ENCODE results near the gene MTHFSD.

MTHFSD gene

GRCh38 chr16:86553356-86553755 lies 1.7 kb downstream of the MTHFSD start:
- DNase-seq (ENCODE audit: low read depth in 1 of 2, low spot score in 1 of 2): no peak

DNA sequence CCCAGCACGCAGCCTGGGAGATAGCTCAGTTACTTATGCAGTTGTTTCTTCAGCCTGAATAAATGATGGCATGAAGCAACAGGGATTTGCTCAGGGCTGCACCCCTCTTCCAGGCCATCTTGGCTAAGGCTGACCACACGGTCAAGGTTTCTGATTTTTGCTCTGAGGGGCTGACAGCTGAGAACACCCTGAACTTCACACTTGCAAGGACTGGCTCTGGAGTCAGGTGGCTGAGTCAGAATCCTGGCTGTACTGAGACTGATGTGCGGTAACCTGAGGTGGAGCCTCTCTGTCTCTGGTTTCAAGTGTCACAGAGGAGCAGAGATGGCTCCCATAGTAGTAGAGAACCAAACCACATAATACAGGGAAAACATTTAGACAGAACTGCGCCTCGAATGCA lies 4.8 kb downstream of the MTHFSD start:
- no peak for DNase-seq (ENCODE audit: low read depth in 1 of 2, low spot score in 1 of 2)

DNA sequence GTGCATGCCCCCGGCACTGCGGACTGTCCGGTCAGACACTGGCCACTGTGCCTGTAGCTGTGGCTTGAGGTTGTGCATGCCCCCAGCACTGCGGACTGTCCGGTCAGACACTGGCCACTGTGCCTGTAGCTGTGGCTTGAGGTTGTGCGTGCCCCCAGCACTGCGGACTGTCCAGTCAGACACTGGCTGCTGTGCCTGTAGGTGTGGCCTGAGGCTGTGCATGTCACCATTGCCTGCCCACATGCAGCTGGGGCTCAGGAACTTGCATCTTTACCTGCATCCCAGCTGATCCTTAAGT lies 5.2 kb downstream of the MTHFSD start:
- DNase-seq (ENCODE audit: low read depth in 1 of 2, low spot score in 1 of 2): no peak

DNA sequence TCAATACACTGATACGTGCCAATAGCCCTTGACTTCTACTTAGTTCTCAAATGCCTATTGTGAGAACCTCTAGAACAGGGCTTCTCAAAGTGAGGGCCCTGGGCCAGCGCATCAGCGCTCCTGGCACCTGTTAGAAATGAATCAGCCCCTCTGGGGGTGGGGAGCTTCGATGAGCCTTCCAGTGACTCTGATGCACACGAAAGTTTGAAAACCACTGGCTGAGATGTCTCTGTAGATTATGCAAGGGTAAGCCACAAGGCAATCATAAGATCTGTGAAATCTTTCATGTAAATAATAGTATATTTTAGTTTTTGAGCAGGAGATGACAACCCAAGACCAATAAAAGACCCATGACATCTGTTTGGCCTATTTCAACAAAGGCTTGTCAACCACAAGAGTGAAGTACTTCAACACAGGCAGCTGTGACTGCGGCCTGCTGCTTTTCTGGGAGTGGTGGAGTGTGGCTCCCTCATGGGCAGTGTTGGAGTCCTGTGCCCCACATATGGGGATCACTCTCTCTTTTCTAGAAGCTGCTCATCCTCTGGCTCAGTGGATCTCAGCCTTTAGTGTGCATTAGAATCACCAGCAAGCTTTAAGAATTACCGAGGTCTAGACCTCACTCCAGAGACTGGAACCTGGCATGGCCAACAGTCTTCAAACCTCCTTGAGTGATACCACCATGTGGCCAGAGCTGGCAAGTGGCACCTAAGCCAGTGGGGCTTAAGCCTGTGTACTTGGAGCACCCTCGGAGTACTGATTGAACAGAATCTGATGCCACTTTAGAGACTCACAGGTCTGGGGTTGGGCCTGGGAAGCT lies 5.8 kb downstream of the MTHFSD start:
- no peak for DNase-seq (ENCODE audit: low read depth in 1 of 2, low spot score in 1 of 2)

- DNase-seq (ENCODE audit: low read depth in 1 of 2, low spot score in 1 of 2): no peak
Observed at GRCh38 chr16:86547286-86547685, 7.7 kb downstream of the MTHFSD start.

- no peak for DNase-seq (ENCODE audit: low read depth in 1 of 2, low spot score in 1 of 2)
Observed at GRCh38 chr16:86546638-86547013, 8.4 kb downstream of the MTHFSD start.

DNA sequence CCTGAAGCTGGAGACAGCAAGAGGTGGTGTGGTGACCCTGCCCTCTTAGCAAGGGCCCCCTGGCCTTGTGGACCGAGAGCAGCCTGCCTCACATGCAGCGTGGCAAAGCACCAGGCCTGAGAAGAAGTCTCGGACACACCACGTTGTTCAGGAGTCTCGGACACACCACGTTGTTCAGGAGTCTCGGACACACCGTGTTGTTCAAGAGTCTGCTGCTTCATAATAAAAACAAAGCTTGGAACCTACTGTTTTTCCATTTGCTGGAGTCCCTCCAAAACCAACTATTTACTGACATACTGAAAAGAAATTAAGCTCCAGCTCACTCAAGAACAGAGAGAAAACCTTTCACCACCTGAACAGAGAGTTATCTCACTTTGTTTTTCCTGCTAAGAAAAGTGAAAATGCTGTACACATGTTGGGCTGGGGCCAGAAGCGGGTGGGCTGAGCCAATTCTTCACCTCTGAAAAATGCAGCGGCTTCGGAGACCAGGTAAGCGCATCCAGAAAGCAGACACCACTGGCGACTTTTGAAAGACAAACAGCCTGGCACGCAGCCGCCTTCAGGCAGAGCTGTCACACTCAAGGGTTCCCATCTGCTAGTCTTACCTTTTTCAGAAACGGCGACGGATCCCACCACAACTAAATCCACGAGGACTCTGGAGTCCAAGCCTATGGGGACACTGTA lies 8.9 kb downstream of the MTHFSD start:
- DNase-seq (ENCODE audit: low read depth in 1 of 2, low spot score in 1 of 2): no peak

GRCh38 chr16:86545481-86545880 lies 9.6 kb downstream of the MTHFSD start:
- no peak for DNase-seq (ENCODE audit: low read depth in 1 of 2, low spot score in 1 of 2)

- DNase-seq (ENCODE audit: low read depth in 1 of 2, low spot score in 1 of 2): no peak
Observed at GRCh38 chr16:86542756-86543750, 12.0 kb downstream of the MTHFSD start.

DNA sequence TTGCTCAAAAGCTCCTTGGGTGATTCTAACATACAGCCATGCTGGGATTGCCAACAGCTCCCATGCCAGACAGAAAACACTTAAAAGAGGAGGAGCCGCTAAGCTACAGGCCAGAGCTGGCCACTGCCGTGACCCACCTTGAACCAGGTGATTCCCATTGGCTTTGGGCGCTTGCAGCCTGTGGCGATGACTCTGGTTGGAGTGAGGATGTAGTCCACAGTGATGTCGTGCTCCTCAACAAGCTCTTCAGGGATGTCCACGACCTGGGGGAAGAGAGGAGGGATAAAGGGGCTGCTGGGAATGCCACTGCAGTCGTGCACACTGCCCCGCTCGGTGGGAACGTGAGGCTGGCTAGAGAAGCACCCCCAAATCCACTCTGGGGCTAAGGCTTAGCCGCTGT lies 13.5 kb downstream of the MTHFSD start:
- no peak for DNase-seq (ENCODE audit: low read depth in 1 of 2, low spot score in 1 of 2)

DNA sequence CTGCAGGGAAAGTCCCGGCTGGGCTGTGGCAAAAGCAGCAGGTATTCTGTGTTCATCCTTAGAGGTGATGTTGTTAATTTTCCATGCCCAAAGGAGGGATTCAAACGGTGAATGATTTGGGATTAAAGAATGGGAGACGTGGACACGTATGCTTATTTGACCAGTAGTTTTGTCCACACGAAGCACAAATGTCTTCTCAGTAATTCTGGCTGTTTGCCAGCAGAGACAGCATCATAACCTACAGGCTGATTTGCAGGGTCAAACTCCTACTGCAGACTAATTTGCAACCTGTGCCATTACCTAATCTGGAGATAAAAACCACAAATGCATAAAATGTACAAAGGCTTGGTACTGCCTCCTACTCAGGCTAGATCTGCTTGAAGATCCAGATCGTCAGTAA lies 14.1 kb downstream of the MTHFSD start:
- no peak for DNase-seq (ENCODE audit: low read depth in 1 of 2, low spot score in 1 of 2)

DNA sequence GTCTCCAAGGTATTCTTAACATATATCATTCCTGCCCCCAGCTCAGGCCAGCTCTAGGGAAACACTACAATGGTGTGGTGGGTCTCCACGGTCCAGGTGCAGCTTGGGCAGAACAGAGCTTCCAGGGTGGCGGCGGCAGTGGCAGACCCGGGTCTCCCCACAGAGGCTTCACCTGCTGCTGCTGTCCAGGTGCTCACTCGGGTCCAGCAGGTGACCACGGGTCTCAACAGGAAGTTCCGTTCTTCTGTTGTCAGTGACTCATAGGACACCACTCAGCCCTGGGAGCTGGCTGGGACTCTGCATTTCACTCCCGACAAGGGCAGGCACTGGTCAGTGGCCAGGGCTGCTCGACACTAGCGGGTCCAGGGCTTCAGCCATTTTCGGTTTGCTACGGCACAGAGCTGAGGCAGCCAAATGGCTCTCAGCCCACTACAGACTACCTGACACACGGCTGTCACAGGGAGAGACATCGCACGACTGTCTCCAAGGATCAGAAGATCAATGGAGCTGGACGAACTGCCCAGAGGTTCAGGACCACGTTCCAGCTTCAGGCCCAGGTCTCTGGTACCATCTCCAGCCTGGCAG lies 16.7 kb downstream of the MTHFSD start:
- no peak for DNase-seq (ENCODE audit: low read depth in 1 of 2, low spot score in 1 of 2)

DNA sequence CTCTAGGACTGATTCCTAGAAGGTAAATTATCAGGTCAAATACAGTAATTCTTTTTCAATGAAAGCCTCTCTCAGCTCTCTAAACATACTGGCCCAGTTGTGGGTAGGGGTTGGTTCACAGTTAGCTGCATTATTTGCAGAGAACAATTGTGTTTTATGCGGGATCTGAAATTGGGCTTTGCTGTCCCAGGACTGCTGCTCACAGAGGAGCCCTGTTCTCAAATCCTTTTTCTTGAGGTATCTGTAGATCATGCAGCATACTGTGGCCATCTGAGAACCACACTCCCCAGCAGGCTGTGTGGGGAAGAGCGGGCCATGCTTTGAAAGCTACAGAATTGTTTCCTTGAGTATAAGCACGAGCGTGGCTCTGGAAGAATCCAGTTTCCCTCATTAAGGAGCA lies 17.5 kb downstream of the MTHFSD start:
- DNase-seq (ENCODE audit: low read depth in 1 of 2, low spot score in 1 of 2): no peak

GRCh38 chr16:86536621-86537020 lies 18.4 kb downstream of the MTHFSD start:
- DNase-seq (ENCODE audit: low read depth in 1 of 2, low spot score in 1 of 2): no peak

GRCh38 chr16:86534779-86535615 lies 20.0 kb downstream of the MTHFSD start:
- DNase-seq (ENCODE audit: low read depth in 1 of 2, low spot score in 1 of 2): no peak

DNA sequence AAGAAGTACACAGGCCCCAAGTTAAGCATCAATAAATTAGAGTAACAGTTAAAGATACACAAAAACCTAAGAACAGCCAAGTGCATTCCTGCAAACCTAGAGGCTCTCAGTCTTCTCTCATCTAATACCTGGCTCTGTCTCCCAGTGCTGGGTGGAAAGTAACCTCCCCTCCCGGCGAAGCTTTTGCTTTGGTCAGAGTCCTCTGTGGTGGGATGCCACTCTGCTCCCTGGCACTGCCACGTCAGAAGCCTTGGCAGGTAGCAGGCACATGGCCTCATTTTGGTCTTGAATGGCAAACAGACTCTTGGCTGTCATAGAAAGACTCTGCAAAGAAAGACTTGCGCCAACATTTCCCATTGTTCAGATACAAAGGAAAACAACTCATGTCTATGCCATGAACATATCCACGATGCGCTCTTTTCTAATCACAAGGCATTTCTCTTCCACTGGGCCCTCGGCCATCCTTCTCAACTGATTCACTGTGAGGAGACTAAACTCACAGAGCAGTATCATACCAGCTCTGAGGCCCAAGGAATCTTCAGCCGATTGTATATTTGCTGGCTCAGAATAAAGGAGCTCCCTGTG lies 21.2 kb downstream of the MTHFSD start:
- no peak for DNase-seq (ENCODE audit: low read depth in 1 of 2, low spot score in 1 of 2)

- DNase-seq (ENCODE audit: low read depth in 1 of 2, low spot score in 1 of 2): no peak
Observed at GRCh38 chr16:86533076-86533475, 22.0 kb downstream of the MTHFSD start.

DNA sequence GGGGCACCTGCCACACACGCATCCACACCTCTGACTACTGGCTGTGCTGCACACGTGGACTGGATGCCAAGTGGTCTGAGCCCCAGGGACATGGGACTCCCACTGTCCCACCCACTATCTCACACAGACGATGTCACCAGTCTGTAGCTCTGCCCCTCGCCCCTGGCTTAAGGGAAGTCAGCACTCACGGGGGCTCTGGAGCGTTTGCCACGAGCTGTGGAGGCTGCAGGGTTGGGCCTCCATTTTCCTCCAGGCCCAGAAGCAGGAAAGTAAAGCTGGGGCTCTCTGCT lies 22.6 kb downstream of the MTHFSD start:
- DNase-seq (ENCODE audit: low read depth in 1 of 2, low spot score in 1 of 2): no peak

DNA sequence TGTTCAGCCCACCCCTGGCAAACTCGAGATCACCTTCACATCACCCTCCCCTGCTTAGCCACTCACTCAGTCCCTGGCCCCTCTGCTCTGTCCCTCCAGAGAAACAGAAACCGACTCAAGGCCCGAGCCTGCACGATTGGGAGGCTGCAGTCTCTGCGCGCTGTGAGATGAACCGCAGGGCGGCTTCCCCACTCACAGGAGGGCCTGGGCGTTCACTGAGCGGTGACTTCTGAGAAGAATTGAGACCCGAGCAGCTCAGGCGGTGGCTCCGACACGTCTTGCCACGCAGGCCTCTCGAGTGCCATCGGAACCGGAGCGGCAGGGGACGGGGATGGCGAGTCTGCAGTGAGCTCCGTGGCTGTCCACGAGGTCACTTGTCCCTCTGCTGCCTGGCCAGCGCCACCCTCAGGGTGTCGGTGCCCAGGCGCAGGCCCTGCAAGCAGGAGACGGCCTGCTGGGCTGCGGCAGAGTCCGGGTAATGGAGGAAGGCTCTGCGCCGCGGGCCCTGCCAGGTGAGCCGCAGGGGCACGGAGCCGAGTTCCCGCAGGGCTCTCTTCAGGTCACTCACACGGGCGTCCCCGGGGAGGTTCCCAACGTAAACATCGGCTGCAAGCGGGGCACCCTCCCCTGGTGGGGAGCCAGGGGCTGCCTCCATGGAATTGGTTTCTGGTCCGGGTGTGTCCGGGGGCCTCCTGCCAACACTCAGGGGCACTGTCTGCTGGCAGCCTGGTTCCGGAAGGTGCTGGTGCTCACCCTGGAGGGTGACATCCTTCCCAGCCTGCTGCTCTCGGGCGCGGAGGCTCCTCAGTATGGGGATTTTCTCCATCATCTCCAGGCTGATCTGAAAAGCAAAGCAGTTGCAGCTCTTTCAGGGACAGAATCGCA lies 23.2 kb downstream of the MTHFSD start:
- DNase-seq (ENCODE audit: low read depth in 1 of 2, low spot score in 1 of 2): no peak

- no peak for DNase-seq (ENCODE audit: low read depth in 1 of 2, low spot score in 1 of 2)
Observed at GRCh38 chr16:86531191-86531545, 23.9 kb downstream of the MTHFSD start.
